NCI-H2107 (cell line): ENCODE measurements around the gene DBP.
A peak's percentile ranks its signal among the peaks of the same experiment; 100 is the strongest.
"Not testable (repeated sequence)": the region's sequence is repeated elsewhere in the genome, so short reads cannot be mapped to it uniquely, and the experiment has no call there.

Source experiments
- DNase-seq: peaks from one replicate; lab custom pipeline; 2025; lab: John Stamatoyannopoulos, UW

The DBP gene

DNA sequence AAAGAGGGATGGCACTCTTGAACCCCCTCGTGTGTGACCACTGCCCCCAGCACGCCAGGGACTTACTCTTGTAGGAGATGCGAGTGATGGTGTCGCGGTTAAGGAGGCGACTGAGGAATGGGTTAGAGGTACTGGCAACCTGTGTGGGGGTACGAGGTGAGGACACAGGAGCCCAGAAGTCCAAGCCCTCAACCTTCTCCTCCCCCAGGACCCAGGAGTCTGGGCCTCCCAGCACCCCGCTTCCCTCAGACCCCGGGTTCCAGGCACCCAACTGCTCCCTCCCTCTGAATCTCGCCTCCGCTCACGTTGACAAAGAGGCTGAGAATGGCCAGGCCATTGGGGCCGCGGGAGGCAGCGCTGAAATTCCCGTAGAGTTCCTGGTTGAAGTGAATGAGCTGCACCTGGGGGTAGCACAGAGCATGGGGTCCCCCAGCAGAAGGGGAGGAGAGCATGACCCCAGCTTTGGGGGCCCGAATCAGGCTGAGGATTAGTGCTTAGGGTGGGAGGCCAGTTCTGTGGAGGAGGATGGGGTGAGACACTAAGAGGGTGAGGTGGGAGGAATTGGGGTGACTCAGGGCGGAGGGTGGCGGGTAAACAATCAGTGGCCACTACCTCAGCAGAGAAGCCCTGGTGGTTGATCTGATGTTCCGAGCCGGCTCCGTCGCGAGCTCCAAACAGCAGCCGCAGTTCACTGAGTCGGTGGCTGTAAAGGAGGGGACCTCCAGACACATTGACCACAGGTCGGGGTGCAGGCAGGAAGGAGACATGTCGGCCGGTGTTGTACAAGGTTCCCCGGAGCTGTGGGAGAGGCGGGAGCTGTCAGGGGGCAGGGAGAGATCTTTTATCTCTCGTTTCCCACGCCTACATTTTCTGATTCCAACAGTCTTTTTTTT, 2.5 kb upstream of the DBP start:
- DNase-seq: no peak

DNA sequence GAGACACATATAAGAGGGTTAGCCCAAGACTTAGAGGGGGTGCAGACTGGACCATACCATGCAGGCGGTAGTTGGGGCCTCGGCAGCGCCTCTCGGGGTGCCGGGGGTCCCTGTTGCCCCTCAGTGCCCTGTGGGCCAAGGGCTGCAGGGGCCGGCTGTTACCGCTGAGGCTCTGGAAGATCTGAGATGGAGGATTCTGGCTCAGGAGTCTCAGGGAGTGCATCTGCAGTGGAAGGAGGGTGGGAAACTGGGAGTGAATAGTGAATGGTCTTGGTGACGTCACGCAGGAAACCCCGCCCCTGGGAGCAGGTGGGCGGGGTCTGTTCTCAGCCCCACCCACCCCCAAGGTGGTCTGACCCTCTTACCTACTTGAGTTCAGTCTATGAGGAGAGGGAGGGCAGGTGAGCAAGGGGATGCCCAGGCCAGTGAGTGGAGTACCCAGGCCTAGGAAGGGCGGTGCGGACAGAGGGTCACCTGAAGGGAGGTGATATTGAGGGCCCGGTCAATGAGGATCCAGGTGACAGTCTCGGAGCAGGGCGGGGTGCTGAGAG, 1.7 kb upstream of the DBP start:
- DNase-seq: no peak

DNA sequence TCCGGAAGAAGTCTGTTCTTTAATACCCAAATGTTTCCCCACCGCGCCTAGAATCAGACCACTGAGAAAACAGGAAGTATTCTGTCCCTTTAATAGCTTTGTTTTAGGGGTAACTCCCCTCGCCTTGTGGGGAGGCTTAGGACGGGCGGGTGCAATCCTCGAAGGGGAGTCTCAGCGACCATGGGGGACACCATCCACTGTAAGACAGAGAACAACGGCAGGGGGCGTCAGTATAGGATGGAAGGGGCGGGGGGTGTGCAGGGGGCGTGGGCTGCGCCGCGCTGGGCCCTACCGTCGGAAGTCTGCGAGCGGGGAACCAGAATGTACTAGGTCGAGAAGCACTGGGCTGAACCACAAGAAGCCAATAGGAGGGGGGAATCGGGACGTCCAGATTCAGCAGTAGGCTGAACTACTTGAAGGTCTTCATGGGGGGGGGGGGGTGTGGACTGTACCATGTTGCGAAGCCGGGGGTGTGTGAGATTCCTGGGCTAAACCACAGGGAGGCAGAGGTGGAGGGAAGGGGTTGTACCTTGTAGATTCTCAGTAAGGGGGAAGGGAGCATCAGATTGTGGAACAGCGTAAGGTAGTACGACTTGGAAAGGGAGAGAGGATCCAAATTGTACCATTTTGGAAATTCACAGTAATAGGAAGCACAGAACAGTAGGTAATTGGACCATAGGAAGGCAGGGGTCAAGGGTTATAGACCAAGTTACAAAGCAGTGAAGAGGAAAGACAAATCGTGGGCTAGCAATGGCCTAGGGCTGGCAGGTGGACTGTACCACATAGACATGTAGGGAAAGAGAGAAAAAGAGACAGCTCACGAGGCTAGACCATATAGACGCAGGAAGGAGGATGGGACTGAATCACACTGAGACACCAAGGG, 1.0 kb upstream of the DBP start:
- DNase-seq: peak; percentile 62

DNA sequence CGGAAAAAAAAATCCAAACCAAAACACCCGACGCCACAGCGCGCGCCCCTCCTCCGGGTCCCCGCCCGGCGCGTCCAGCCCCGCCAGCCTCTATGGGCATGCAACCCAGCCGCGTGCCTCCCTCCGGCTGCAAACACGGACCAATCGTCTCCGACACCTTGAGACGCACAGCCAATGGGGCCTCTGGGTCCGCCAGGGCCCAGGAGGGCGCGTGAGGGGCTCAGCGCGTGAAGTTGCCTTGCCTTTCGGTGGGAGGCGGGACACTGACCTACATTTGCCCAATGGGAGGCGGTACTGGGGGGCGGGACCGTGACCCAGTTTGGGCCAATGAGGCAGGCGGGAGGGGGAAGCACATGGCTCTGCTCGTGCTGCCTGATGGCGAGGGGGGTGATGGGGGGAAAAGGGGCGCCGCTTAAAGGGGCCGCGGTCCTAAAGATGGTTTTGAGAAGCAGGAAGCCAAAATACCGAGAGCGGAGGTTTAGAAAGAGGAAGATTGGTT, 319 bp upstream of the DBP start:
- DNase-seq: peak; percentile 97

DNA sequence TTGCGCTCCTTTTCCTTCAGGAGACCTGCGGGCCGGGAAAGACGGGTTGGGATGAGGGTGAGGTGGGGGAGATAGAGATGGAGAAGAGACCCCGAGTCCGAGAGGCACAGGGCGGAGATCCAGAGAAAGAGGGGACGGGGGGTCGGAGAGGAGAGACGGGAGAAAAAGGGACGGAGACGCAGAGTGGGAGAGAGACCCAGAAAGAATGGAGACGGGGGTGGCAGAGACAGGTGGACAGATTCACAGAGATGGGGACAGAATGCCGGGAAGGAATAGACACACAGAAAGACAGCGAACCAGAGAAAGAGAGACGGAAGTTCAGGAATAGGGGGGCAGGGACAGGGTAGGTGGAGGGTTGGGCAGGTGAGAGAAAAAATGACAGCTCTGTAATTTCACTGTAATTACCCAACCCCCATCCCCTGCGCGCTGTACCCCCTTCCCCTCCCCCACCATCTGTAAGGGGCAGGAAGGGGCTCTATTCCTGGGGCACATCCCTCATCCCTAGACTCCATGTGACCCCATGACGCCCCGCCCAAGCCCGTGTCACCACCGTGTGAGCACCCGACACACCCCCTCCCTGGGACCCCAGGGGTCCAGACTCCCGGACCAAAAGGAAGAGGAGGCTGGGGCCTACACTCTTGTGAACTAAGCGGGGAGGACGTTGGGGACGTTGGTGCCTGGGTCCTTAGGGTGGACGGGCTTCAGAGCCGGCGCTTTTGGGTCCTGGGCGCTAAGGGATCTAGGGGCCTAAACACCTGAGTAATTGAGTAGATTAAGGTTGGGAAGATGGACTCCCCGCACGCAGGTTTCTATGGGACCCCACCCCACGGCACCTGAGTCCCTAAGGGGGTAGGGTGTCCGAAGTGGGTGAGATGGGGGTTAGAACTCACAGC, 967 bp downstream of the DBP start:
- DNase-seq: no peak

DNA sequence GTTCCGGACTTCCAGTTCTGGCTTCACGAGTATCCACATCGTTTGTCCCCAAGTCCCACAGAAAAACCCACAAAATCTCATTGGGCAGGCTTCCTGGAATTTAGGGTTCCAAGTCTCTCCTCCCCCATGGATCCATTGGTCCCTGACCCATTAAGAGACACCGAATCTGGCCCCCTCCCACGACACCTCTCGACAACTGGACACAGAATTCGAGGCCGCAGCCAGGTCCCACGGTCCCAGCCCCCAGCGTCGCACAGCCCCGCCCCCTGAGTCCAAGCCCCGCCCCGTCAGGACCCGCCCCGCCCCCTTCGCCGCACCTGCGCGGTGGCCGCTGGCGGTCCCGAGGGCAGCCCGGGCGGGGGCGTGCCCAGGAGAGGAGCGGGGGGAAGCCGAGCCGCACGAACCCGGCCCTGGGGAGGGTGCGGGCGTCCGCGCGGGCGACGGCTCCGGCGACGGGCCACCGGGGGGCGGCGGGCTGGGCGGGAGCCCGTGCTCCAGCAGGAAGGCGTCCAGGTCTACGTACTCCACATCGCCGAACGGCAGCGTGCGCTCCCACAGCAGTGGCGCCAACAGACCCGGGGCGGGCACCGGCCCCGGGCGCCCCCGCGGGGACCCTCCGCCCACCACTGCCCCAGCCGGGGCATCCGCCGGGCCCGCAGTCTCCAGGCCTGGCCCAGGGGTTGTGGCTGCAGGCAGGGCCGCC, 1.8 kb downstream of the DBP start:
- no peak for DNase-seq

DNA sequence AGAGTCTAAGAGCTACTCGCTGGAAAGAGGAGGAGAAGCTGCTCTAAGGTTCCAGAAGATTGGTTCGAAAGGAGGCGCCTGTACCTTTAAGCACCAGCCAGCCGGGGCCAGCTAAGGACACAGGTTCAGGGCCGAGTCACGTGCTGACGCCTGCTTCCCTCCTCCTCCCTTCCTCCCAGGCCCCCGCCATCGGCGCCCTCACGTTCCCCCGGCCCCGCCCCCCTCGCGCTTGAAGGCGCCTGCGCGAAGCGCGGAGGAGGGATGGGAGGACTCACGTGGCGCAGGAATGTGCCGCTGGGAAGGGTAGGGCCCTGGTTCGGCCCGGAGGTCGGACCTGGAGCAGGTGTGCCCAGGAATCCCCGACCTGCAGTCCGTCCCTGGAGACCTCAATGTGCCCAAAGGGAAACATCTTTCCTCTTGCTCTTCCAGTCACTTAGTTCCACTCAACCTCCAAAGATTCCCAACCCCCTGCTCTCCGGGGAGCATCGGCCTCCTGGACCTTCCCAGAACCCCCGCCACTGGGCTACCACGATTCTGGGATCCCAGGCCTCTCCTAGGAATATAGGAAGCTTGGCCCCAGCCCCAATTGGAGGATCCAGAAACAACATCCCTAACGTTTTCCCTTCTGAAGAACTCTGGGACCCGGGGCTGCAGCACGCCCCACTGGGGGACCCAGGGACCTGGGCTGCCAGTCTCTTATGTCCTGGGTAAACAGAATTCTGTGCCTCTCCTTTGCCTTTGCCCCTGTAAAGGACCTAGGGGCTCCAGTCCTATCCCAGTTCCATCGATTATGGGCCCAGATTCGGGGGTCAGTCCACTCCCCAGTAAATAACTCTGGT, 2.5 kb downstream of the DBP start:
- DNase-seq: peak; percentile 95

DNA sequence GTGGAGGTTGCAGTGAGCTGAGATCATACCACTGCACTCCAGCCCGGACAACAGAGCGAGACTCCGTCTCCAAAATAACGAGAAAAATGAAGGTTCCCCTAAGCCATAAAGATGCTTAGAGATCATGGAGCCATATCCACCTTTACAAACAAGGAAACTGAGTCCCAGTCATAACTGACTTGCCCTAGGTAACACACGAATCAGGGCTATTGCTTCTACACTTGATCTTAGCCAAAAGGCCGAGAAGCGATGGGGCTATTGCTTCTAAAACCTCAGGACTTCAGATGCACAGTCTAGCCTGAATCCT, 3.2 kb downstream of the DBP start:
- DNase-seq: no peak

DNA sequence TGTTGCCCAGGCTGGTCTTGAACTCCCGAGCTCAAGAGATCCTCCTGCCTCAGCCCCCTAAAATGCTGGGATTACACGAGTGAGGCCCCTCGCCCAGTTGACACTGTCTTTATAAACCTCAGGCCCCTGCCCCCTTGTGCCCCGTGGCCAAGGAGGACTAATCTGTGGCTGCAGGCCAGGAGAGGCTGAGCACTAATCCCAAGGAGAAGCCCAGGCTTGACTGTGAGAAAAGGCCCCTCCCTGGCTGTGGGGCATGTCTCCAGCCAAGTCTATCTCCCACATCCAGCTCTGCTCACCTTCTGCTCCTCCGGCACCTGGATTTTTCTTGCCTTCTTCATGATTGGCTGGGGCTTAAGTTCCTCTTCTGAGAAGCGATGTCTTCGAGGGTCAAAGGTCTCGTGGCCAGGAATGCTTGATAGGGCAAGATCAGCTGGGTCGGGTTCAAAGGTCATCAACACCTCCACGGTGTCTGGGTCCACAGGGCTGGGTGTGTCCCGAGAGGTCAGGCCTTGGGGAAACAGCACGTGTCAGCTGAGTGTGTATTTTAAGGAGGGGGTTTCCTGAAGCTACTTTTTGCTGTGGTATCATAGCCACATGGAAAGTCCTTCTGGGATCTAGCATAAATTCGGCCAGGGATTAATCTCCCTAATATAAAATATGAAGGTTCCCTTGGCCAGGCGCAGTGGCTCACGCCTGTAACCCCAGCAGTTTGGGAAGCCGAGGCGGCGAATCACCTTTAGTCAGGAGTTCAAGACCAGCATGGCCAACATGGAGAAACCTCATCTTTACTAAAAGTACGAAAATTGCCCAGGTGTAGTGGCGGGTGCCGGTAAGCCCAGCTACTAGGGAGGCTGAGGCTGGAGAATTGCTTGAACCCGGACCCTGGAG, 3.8 kb downstream of the DBP start:
- no peak for DNase-seq

DNA sequence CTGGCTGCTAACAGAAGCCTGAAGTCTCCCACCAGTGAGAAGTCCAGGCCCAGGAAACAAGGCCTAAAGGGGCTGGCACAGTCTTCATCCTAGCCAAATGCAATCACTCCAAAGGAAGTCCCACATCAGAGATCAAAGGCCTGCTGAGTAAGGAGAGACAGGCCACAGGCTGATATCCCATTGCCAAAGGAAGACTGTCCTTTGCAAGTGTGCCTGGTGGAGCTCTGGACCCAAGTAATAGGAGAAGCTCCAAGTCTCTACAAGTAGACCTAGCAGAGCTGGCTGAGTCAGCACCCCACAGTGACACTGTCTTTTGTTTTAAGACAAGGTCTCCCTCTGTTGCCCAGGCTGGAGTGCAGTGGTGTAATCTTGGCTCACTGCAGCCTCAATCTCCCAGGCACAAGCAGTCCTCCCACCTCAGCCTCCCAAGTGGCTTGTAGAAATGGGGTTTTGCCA, 4.5 kb downstream of the DBP start:
- no peak for DNase-seq

DNA sequence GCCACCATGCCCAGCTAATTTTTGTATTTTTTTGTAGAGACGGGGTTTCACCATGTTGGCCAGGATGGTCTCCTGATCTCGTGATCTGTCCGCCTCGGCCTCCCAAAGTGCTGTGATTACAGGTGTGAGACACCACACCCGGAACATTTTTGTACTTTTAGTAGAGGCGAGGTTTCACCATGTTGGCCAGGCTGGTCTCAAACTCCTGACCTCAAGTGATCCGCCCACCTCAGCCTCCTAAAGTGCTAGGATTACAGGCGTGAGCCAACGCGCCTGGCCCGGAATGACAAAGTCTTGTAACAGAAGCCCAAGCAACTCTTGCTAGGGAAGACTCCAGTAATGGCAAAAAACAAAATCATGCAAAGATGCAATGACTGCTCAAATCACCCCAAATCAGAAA, 4.9 kb downstream of the DBP start:
- not testable (repeated sequence) for DNase-seq

DNA sequence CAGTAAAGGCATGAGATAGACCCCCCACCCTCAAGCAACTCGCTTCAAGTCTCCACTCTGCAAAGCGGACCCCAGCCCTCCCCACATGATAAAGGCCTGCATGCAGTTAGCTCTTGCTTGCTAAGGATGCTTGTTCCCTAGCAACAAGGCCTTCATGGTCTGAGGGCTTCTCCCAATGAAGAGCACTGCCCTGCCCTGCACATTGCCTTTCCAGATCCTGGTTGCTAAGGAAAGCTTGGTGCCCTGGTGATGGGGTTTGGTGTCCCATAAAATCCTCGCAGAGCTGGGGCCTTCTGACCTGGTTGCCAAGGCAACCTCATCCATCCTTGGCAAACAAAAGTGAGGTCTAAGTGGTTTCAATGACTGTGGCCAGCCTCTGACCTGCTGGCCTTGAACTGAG, 6.0 kb downstream of the DBP start:
- DNase-seq: no peak

DNA sequence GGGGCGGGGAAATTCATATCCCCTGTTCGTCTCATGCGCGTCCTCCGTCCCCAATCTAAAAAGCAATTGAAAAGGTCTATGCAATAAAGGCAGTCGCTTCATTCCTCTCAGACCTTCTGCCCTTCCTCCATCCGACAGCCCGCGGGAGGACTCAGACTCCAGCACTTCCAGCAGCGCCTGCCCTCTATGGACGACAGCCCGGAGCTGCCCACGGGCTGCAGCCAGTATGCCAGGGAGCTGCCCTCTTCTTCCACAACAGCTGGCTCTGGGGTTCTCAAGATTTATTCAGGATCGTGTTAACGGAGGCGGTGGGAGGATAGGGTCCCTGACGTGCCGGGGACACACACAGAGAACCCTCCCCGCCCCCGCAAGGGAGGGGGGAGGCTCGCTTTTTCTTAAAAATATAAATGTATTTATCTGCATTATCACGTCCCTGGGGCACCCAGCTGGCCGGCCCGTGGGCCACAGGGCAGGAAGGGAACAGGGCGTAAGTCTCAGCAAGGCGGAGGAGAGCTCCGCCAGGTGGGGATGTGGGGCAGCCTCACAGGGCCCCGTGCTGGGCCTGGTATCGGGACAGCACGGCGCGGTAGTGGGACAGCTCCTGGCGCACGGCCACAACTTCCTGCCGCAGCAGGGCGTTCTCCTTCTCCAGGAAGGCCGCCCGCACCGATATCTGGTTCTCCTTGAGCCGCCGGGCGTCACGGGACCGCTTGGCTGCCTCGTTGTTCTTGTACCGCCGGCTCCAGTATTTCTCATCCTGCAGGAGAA, 6.7 kb downstream of the DBP start:
- no peak for DNase-seq

DNA sequence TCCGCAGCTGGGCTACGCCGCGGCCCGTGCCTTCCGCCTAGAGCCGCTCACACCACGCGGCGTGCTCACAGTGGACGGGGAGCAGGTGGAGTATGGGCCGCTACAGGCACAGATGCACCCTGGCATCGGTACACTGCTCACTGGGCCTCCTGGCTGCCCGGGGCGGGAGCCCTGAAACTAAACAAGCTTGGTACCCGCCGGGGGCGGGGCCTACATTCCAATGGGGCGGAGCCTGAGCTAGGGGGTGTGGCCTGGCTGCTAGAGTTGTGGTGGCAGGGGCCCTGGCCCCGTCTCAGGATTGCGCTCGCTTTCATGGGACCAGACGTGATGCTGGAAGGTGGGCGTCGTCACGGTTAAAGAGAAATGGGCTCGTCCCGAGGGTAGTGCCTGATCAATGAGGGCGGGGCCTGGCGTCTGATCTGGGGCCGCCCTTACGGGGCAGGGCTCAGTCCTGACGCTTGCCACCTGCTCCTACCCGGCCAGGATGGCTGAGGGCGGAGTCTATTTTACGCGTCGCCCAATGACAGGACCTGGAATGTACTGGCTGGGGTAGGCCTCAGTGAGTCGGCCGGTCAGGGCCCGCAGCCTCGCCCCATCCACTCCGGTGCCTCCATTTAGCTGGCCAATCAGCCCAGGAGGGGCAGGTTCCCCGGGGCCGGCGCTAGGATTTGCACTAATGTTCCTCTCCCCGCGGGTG, 7.4 kb downstream of the DBP start:
- DNase-seq: no peak

DNA sequence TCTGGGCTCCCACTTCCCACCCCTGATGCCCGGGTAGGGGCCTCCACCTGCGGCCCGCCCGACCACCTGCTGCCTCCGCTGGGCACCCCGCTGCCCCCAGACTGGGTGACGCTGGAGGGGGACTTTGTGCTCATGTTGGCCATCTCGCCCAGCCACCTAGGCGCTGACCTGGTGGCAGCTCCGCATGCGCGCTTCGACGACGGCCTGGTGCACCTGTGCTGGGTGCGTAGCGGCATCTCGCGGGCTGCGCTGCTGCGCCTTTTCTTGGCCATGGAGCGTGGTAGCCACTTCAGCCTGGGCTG, 7.9 kb downstream of the DBP start:
- DNase-seq: no peak

DNA sequence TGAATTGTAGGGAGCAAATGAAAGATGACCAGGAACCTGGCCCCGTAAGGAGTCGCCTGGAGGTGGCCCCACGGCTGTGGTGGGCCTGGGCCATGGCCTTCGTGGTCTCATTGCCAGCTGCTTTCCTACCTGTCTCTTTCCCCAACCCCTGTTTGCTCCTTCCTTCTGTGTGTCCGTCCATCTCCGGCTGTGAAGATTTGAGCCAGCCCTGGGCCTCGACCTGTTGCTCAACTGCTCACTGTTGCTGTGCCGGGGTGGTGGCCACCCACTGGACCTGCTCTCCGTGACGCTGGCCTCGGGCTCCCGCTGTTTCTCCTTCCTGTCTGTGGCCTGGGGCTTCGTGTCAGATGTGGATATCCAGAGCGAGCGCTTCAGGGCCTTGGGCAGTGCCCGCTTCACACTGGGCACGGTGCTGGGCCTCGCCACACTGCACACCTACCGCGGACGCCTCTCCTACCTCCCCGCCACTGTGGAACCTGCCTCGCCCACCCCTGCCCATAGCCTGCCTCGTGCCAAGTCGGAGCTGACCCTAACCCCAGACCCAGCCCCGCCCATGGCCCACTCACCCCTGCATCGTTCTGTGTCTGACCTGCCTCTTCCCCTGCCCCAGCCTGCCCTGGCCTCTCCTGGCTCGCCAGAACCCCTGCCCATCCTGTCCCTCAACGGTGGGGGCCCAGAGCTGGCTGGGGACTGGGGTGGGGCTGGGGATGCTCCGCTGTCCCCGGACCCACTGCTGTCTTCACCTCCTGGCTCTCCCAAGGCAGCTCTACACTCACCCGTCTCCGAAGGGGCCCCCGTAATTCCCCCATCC, 8.5 kb downstream of the DBP start:
- DNase-seq: no peak

DNA sequence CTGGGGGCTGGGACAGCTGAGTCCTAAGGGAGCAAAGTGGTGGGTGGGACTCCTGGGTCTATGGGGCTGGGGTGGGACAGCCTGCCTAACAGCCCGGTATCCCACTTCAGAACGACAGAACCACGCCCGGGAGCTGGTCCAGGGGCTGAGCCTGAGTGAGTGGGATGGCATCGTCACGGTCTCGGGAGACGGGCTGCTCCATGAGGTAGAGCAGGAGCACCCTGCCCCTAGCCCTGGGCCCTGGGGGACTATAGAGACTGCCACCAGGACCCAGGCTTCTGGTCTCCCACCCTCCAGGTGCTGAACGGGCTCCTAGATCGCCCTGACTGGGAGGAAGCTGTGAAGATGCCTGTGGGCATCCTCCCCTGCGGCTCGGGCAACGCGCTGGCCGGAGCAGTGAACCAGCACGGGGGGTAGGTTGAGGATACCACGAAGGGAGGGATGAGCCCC, 9.3 kb downstream of the DBP start:
- no peak for DNase-seq
